Activated T-cell treated with anti-CD3 and anti-CD28 coated beads for 1 hour (primary cell): ENCODE results near the gene L3MBTL3.

ENCODE experiments used
- DNase-seq: peaks from one replicate; pipeline ENCODE4 v3.0.0-alpha.2; 2020; ENCODE audit warnings: low read depth

The L3MBTL3 gene

DNA sequence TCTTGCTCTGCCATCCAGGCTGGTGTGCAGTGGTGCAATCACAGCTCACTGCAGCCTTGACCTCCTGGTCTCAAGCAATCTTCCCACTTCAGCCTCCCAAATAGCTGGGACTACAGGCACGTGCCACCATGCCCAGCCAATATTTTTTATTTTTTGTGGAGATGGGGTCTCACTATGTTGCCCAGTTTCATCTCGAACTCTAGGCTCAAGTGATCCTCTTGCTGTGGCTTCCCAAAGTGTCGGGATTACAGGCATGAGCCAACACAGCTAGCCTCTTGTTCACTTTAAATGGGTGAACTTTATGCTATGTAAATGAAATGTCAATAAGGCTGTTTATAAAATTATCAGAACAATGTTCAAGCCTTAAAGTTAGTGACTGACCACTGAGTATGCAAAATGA is 167.3 kb downstream of the L3MBTL3 start:
- DNase-seq, result no peak

DNA sequence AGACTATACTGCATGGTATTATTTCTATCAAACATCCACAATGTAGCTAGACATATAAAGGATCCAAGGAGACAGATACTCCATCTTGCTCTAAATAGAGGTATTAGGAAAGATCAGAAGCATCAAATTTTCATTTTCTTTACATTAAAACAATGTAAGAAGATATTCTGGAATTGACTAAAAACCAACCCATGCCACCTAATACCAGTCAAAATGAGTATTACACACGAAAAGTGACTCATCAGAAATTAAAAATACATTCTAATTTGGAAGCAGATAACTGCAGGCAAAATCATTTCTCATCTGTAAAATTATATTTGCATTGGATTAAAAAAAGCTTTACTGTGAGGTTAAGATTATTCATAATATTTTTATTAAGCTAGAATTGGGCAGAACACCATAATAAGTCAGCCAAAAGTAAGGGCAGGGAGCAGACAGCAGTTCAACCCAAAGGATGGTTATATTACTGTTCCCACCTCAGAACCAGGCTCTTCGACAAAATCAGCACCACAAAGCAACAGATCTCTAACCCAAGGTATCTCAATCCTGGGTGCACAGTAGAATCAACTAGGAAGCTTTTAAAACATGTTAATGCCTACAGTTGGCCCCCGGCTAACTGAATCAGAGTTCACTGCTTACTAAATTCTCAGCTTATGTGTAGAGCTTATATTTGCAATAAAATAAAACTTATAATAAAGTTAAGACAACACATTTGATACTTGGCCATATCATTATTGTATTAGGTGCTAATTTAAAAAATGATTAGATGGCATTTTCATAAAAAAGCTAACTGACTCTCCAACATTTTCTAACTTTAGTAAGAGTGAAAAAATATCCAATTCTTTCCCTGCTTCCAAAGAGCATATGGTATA is 169.2 kb downstream of the L3MBTL3 start:
- DNase-seq, result no peak

DNA sequence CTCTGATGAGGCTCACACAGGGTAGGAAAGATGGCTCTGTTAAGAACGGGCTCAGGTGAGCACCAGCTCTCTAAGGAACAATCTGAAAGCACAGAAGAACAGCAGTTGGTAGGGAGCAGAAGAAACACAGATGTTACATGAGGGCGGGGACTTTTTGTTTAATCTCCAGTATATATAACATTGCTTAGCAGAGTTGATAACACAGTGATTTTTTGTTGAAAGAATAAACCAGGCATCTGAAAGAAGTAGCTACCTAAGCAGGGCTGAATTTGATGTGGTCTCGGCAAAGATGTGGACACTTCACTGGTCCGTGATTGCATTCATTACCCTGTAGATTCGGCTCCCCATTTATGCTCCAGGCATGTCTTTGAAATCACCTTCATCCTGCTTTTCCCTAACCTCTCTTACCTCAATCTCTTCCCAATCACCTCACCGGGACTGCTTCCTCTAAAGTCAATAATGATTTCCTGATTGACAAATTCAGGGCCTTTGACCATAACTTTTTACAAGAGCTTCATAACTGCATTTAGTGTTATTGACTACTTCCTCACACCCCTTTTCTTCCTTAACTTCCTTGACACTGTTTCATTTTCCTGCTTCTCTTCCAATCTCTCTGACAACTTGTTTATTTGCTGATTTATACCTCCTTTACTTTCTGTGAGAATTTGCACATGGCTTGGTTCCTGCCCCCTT is 170.0 kb downstream of the L3MBTL3 start:
- no peak for DNase-seq

DNA sequence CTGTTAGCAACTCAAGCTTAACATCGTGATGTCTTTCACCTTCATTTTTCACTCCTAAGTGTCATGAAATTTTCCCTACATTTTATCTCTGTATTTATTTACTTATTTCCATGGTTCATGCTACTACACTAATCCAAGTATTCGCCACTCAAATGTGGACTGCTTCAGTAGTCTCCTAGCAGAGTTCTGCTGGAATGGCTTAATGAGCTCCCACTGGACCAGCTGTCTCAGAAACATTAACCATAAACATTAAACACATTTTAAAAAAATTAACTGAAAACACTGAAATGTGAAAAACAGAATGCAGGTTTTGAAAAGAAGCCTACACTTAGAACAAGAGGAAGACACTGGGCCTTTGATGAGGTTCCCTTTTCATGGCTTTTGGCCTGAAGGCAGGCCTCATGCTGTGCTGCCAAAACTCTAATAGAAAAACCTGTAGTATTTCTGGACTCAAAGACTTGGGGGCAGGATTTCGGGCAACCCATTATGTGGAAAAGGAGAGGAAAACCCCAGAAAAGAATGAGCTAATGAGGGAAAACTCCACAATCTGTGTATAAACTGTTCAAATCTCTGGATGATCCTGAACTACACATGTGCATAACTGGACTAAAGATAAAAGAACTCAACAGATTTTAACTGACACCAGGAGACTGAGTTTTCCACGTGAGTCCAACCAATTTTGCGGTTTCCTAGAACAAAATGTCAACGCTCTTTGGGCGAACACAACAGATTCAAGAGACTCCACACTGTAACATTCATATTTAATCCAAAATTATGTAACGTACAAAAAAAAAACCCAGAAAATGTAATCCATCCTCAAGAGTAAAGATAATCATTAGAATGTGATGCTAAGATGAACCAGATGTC is 171.4 kb downstream of the L3MBTL3 start:
- no peak for DNase-seq
